ENCODE results near the gene C22orf31. TPM values are rescaled to one million over a fixed set of nuclear protein-coding genes. Genes with fewer than 3 reads are reported as not detected.

C22orf31 gene
- total RNA-seq, 2 experiments from 2014 or later: not detected

GRCh38 chr22:29009148-29009547 lies 52.5 kb downstream of the C22orf31 start:
- Mint-ChIP-seq H3K4me3 (no peak overlapping the region), H3K9me3 (no peaks in the 10 kb centered on the region), H3K36me3 (ENCODE audit: low read depth) (no peaks in the 10 kb centered on the region), H3K27me3 (peaks cover 28% of the 10 kb centered on the region), H3K27ac (no peak overlapping the region), H3K4me1 (ENCODE audit: low read depth) (peaks cover 6% of the 10 kb centered on the region)
- intact Hi-C loops (cut with micrococcal nuclease): no loop called here
- DNase-seq (no peak), ATAC-seq (no peak)
- ChIA-PET POLR2A (interaction anchor here (1.0 kb wide), 1 partner anchor 124 kb away, joined by 3 read pairs; no protein-coding TSS in a partner anchor), CTCF (no interaction called here)
- TF ChIP-seq CTCF (IDR thresholded peaks at IDR 0.05): no peak

Other genes starting within 250 kb of the C22orf31 start
- gene ZNRF3, start 178.3 kb downstream of the C22orf31 start, total RNA-seq: 1 to 10 TPM; 2.0 to 2.5 TPM
- under 1 TPM; 0.11 to 0.43 TPM for gene KREMEN1, start 11.2 kb upstream of the C22orf31 start, total RNA-seq
- under 1 TPM in 1 of 2 experiments, not detected in 1; 0.14 TPM for gene EMID1, start 144.1 kb upstream of the C22orf31 start, total RNA-seq
- 10 to 100 TPM; 24.5 to 25.4 TPM for gene RHBDD3, start 206.2 kb upstream of the C22orf31 start, total RNA-seq
- 100 to 1,000 TPM; 307 to 315 TPM for gene EWSR1, start 206.4 kb upstream of the C22orf31 start, total RNA-seq
- gene GAS2L1, start 244.8 kb upstream of the C22orf31 start, total RNA-seq: 1 to 10 TPM in 1 of 2 experiments, under 1 TPM in 1; 0.36 to 1.1 TPM

All from activated CD8-positive, alpha-beta T cell treated with anti-CD3 and anti-CD28 coated beads for 36 hours (primary cell).